Keratinocyte (primary cell): ENCODE data around the gene SMAD7. TPM values are rescaled to one million over a fixed set of nuclear protein-coding genes. Genes with fewer than 3 reads are reported as not detected.

ENCODE experiments used
- DNase-seq: peaks from one replicate; pipeline ENCODE4 v3.0.0-alpha.2; 2011; ENCODE audit warnings: low read depth, missing footprints, low spot score
- FAIRE-seq: peaks from 2 replicates; lab custom pipeline; 2011; peaks lifted over from hg19 to GRCh38; lab: Jason Lieb, UNC
- H2AFZ ChIP-seq: 2 replicates; pipeline ENCODE4 v1.6.0; 2012; ENCODE audit warnings: low read length, control low read depth, inconsistent platforms; ENCODE audit not compliant: control insufficient read depth
- H3K27ac ChIP-seq: 2 replicates; pipeline ENCODE4 v1.5.1; 2011; ENCODE audit warnings: low read length; ENCODE audit not compliant: control insufficient read depth, insufficient read depth
- H3K27me3 ChIP-seq: 3 replicates; pipeline ENCODE4 v1.6.0; 2011; ENCODE audit warnings: low read length; ENCODE audit not compliant: control insufficient read depth, insufficient read depth; ENCODE audit errors: extremely low read depth
- H3K36me3 ChIP-seq, 2 experiments: 2 replicates in 1 of 2; 3 replicates in 1 of 2; pipeline ENCODE4 v1.5.1; 2011; ENCODE audit warnings: low read length in 2 of 2, mild to moderate bottlenecking in 1 of 2; ENCODE audit not compliant: control insufficient read depth in 2 of 2, insufficient read depth in 2 of 2; ENCODE audit errors: extremely low read depth in 1 of 2
- H3K4me1 ChIP-seq: 3 replicates; pipeline ENCODE4 v1.5.1; 2011; ENCODE audit warnings: low read length; ENCODE audit not compliant: control insufficient read depth, insufficient read depth; ENCODE audit errors: extremely low read depth
- H3K4me2 ChIP-seq: 3 replicates; pipeline ENCODE4 v1.6.0; 2011; ENCODE audit warnings: low read depth, low read length; ENCODE audit not compliant: control insufficient read depth, insufficient read depth; ENCODE audit errors: extremely low read depth
- H3K4me3 ChIP-seq, 3 experiments: fragments of 200-600 bp in 1 of 3; sonication (generic) in 1 of 3; 2 replicates in 2 of 3; 3 replicates in 1 of 3; pipeline ENCODE4 v1.5.1; 2011 to 2016; ENCODE audit warnings: low read length in 3 of 3, mild to moderate bottlenecking in 3 of 3, control low read depth in 2 of 3, inconsistent platforms in 1 of 3, low read depth in 1 of 3, mixed read lengths in 1 of 3, mixed run types in 1 of 3, moderate library complexity in 1 of 3; ENCODE audit not compliant: control insufficient read depth in 2 of 3, insufficient read depth in 2 of 3; ENCODE audit errors: extremely low read depth in 1 of 3
- H3K79me2 ChIP-seq: 2 replicates; pipeline ENCODE4 v1.6.0; 2012; ENCODE audit warnings: low read length; ENCODE audit not compliant: control insufficient read depth, insufficient read depth
- H3K9ac ChIP-seq: 3 replicates; pipeline ENCODE4 v1.6.0; 2011; ENCODE audit warnings: low read length; ENCODE audit not compliant: control insufficient read depth, insufficient read depth; ENCODE audit errors: extremely low read depth
- H3K9me1 ChIP-seq: 3 replicates; pipeline ENCODE4 v1.6.0; 2011; ENCODE audit warnings: low read length; ENCODE audit not compliant: control insufficient read depth, insufficient read depth; ENCODE audit errors: extremely low read depth
- H3K9me3 ChIP-seq: 2 replicates; pipeline ENCODE4 v1.5.1; 2012; ENCODE audit warnings: low read depth, low read length; ENCODE audit not compliant: control insufficient read depth
- H4K20me1 ChIP-seq: 3 replicates; pipeline ENCODE4 v1.6.0; 2011; ENCODE audit warnings: low read length; ENCODE audit not compliant: control insufficient read depth, insufficient read depth; ENCODE audit errors: extremely low read depth
- CTCF ChIP-seq, 3 experiments: IDR thresholded peaks in 1 of 3; conservative IDR thresholded peaks in 1 of 3; optimal IDR thresholded peaks in 1 of 3; 2 replicates in 2 of 3; 3 replicates in 1 of 3; pipeline versions ENCODE3 to v1.5.1; 2011; ENCODE audit warnings: low read length in 3 of 3, mild to moderate bottlenecking in 3 of 3, moderate library complexity in 2 of 3, control low read depth in 1 of 3, inconsistent platforms in 1 of 3; ENCODE audit not compliant: insufficient read depth in 2 of 3; ENCODE audit errors: extremely low read depth in 1 of 3
- EZH2 ChIP-seq: IDR thresholded peaks from one replicate; pipeline ENCODE4 v1.6.1; 2012; ENCODE audit warnings: inconsistent platforms, mild to moderate bottlenecking, low read length, moderate library complexity
- dilution Hi-C: fragments of 300-500 bp; cut with MboI; formaldehyde crosslinking; loops from one replicate; pipeline ENCODE4 v1.7.0; 2020; ENCODE audit warnings: low sequenced_read_pairs; ENCODE audit not compliant: extremely low pct_ligation_motif_present
- polyA plus RNA-seq, 5 experiments: library from polyadenylated mRNA; depleted of rRNA in 3 of 5; stranded (reverse) in 3 of 5; stranded (forward) in 1 of 5; unstranded in 1 of 5; fragments of >200 nt; gene quantifications; 1 replicate in 1 of 5; 2 replicates in 3 of 5; 3 replicates in 1 of 5; pipeline versions ENCODE4 v1.2.1 to v1.2.3, GENCODE V29; 2011 to 2012; ENCODE audit warnings: missing spikeins in 2 of 5, low read depth in 1 of 5, low replicate concordance in 1 of 5

SMAD7 gene
- polyA plus RNA-seq, 1 donor (not counting 4 experiments of a cell fraction or from before 2014, with no cell fraction given), result 9.5 TPM

- Histone ChIP-seq H3K4me2 (no peak overlapping the region), H3K36me3 (no peaks in the 10 kb centered on the region), H3K27me3 (no peaks in the 10 kb centered on the region), H3K4me1 (peaks cover 1% of the 10 kb centered on the region), H3K27ac (no peak overlapping the region), H3K9me1 (no peaks in the 10 kb centered on the region), H3K79me2 (no peaks in the 10 kb centered on the region), H4K20me1 (no peaks in the 10 kb centered on the region), H3K9ac (no peak overlapping the region), H3K9me3 (no peaks in the 10 kb centered on the region), H2AFZ (no peak overlapping the region), H3K4me3 (no peak overlapping the region)
- DNase-seq (no peak), FAIRE-seq (no peak)
- dilution Hi-C loops, result no loop called here
- TF ChIP-seq EZH2, result no peak
- no peak for TF ChIP-seq CTCF (optimal IDR thresholded peaks at IDR 0.05 in 1 of 3, IDR thresholded peaks at IDR 0.05 in 1 of 3, conservative IDR thresholded peaks at IDR 0.05 in 1 of 3; ENCODE audit: extremely low read depth in 1 of 3, insufficient read depth in 2 of 3, low read length in 3 of 3)
These were observed 66.5 kb downstream of the SMAD7 start for GRCh38 chr18:48884306-48884705.

- Histone ChIP-seq H3K4me2 (no peak overlapping the region), H3K9ac (no peak overlapping the region), H3K27me3 (no peaks in the 10 kb centered on the region), H3K4me1 (peaks cover 3% of the 10 kb centered on the region), H3K36me3 (no peaks in the 10 kb centered on the region), H2AFZ (no peak overlapping the region), H3K4me3 (no peak overlapping the region), H3K79me2 (no peaks in the 10 kb centered on the region), H3K27ac (no peak overlapping the region), H3K9me1 (no peaks in the 10 kb centered on the region), H3K9me3 (no peaks in the 10 kb centered on the region), H4K20me1 (no peaks in the 10 kb centered on the region)
- dilution Hi-C loops, result no loop called here
- no peak for TF ChIP-seq EZH2
- TF ChIP-seq CTCF (optimal IDR thresholded peaks at IDR 0.05 in 1 of 3, IDR thresholded peaks at IDR 0.05 in 1 of 3, conservative IDR thresholded peaks at IDR 0.05 in 1 of 3; ENCODE audit: extremely low read depth in 1 of 3, insufficient read depth in 2 of 3, low read length in 3 of 3), result no peak
- DNase-seq (no peak), FAIRE-seq (peak; percentile 9)
These were observed 68.4 kb downstream of the SMAD7 start for GRCh38 chr18:48882379-48882778.
